Esophagus squamous epithelium (tissue), 5 donors: Measurements from ENCODE around the gene PRLH. TPM values are rescaled to one million over a fixed set of nuclear protein-coding genes. Genes with fewer than 3 reads are reported as not detected.

ENCODE experiments used
- DNase-seq: peaks from one replicate; lab custom pipeline; 2025; lab: John Stamatoyannopoulos, UW
- H3K27ac ChIP-seq, 4 donors: fragments of 200-600 bp; sonication (generic); one replicate each; pipeline ENCODE4 v1.5.1; 2016 to 2019; ENCODE audit warnings: mild to moderate bottlenecking in 1 of 4
- H3K27me3 ChIP-seq, 4 donors: fragments of 200-600 bp; sonication (generic); 1 replicate in 3 of 4; 2 replicates in 1 of 4; pipeline versions ENCODE4 v1.5.1 to v1.6.0; 2017 to 2021; ENCODE audit warnings: antibody characterized with exemption in 1 of 4
- H3K36me3 ChIP-seq, 3 donors: fragments of 200-600 bp; sonication (generic); one replicate each; pipeline ENCODE4 v1.5.1; 2016 to 2019
- H3K4me1 ChIP-seq, 3 donors: fragments of 200-600 bp; sonication (generic); one replicate each; pipeline ENCODE4 v1.5.1; 2017 to 2019
- H3K4me3 ChIP-seq, 4 donors: fragments of 200-600 bp; sonication (generic); 1 replicate in 3 of 4; 2 replicates in 1 of 4; pipeline ENCODE4 v1.5.1; 2016 to 2019; ENCODE audit warnings: mild to moderate bottlenecking in 2 of 4, moderate library complexity in 1 of 4
- H3K9me3 ChIP-seq, 3 donors: fragments of 200-600 bp; sonication (generic); one replicate each; pipeline ENCODE4 v1.5.1; 2016 to 2019
- CTCF ChIP-seq, 6 experiments: fragments of 450-650 bp in 4 of 6; fragments of 200-600 bp in 2 of 6; sonication (generic) in 2 of 6; IDR thresholded peaks; one replicate each; pipeline ENCODE4 v1.5.1; 2016 to 2019; ENCODE audit warnings: antibody characterized with exemption in 6 of 6, mild to moderate bottlenecking in 4 of 6, moderate library complexity in 4 of 6
- POLR2A ChIP-seq, 4 donors: fragments of 450-650 bp; IDR thresholded peaks; one replicate each; pipeline ENCODE4 v1.6.1; 2017; ENCODE audit warnings: antibody characterized with exemption in 4 of 4, mild to moderate bottlenecking in 4 of 4, moderate library complexity in 3 of 4
- WGBS, 2 donors: methylation state at CpG; one replicate each; pipeline ENCODE4 v1.1.5; 2018; 5-methylcytosine and 5-hydroxymethylcytosine counted together
- intact Hi-C: fragments of 100-400 bp; cut with DNase I; formaldehyde crosslinking; loops from one replicate; pipeline ENCODE4 v1.15.0; 2022
- total RNA-seq, 4 donors: library from RNA; depleted of rRNA; stranded (reverse); fragments of >200 nt; gene quantifications; one replicate each; pipeline ENCODE4 v1.1.0, GENCODE V29; 2016
- donor health status: DM: yes; HTN: yes; CAD: no.

PRLH gene
- total RNA-seq, 4 donors from 2014 or later, result not detected

- H3K27me3 ChIP-seq, result no peaks in the 10 kb centered on the region
- no peak for TF ChIP-seq POLR2A (IDR thresholded peaks at IDR 0.05)
- peak in 4 of 6 experiments; percentile 17 to 37 (median 24) for TF ChIP-seq CTCF (IDR thresholded peaks at IDR 0.05)
- H3K36me3 ChIP-seq, result no peaks in the 10 kb centered on the region
- DNase-seq, result no peak
- H3K4me3 ChIP-seq, result peak overlapping the region in 1 of 4 donors; percentile 55
- 28 to 31% methylated on average over 14 to 20 of the region's 25 CpGs for WGBS, 2 donors
- H3K27ac ChIP-seq, result peak overlapping the region; percentile 50 to 79 (median 55)
- H3K4me1 ChIP-seq, result peaks cover 4 to 18% (median 10%) of the 10 kb centered on the region in 3 donors
- intact Hi-C loops, result loop anchor here (10.0 kb wide), 1 partner anchor 163 kb away; no protein-coding TSS in a partner anchor
- H3K9me3 ChIP-seq, result no peaks in the 10 kb centered on the region
These were observed 15.7 kb downstream of the PRLH start for GRCh38 chr2:237581751-237582746.

GRCh38 chr2:237583385-237584295, 17.3 kb downstream of the PRLH start:
- TF ChIP-seq POLR2A (IDR thresholded peaks at IDR 0.05), result no peak
- TF ChIP-seq CTCF (IDR thresholded peaks at IDR 0.05), result no peak
- H3K36me3 ChIP-seq, result no peaks in the 10 kb centered on the region
- DNase-seq, result no peak
- no peaks in the 10 kb centered on the region for H3K27me3 ChIP-seq
- no peak overlapping the region for H3K27ac ChIP-seq
- no peak overlapping the region for H3K4me3 ChIP-seq
- WGBS, 2 donors, result 85 to 94% methylated on average over 8 to 10 of the region's 19 CpGs
- intact Hi-C loops, result loop anchor here (10.0 kb wide), 1 partner anchor 161 kb away; no protein-coding TSS in a partner anchor
- H3K4me1 ChIP-seq, result peaks cover 4 to 18% (median 10%) of the 10 kb centered on the region in 3 donors
- H3K9me3 ChIP-seq, result no peaks in the 10 kb centered on the region

GRCh38 chr2:237585590-237586221, 19.3 kb downstream of the PRLH start:
- Histone ChIP-seq H3K4me3 (no peak overlapping the region), H3K27me3 (no peaks in the 10 kb centered on the region), H3K9me3 (no peaks in the 10 kb centered on the region), H3K27ac (no peak overlapping the region), H3K4me1 (peaks cover 10 to 30% (median 15%) of the 10 kb centered on the region in 3 donors), H3K36me3 (no peaks in the 10 kb centered on the region)
- intact Hi-C loops, result loop anchor here (10.0 kb wide), 1 partner anchor 159 kb away; no protein-coding TSS in a partner anchor
- DNase-seq, result no peak
- WGBS, 2 donors, result 64 to 76% methylated on average over 5 to 6 of the region's 15 CpGs
- TF ChIP-seq POLR2A (IDR thresholded peaks at IDR 0.05) (no peak), CTCF (IDR thresholded peaks at IDR 0.05) (no peak)

GRCh38 chr2:237588044-237588696, 21.8 kb downstream of the PRLH start:
- Histone ChIP-seq H3K36me3 (no peaks in the 10 kb centered on the region), H3K27ac (no peak overlapping the region), H3K4me1 (peaks cover 10 to 29% (median 15%) of the 10 kb centered on the region in 3 donors), H3K4me3 (no peak overlapping the region), H3K27me3 (no peaks in the 10 kb centered on the region), H3K9me3 (no peaks in the 10 kb centered on the region)
- intact Hi-C loops, result loop anchor here (10.0 kb wide), 1 partner anchor 157 kb away; no protein-coding TSS in a partner anchor
- TF ChIP-seq CTCF (IDR thresholded peaks at IDR 0.05) (no peak), POLR2A (IDR thresholded peaks at IDR 0.05) (no peak)
- DNase-seq, result no peak
- WGBS, 2 donors, result 89 to 94% methylated on average over 9 of the region's 9 CpGs
